GM21515 (cell line): ENCODE results near the gene SMCO2.

Source experiments
- ATAC-seq: cut with Tn5 transposase; IDR thresholded peaks from one replicate; pipeline ENCODE4 v1.9.1; 2021; ENCODE audit not compliant: unreplicated experiment

Gene SMCO2

DNA sequence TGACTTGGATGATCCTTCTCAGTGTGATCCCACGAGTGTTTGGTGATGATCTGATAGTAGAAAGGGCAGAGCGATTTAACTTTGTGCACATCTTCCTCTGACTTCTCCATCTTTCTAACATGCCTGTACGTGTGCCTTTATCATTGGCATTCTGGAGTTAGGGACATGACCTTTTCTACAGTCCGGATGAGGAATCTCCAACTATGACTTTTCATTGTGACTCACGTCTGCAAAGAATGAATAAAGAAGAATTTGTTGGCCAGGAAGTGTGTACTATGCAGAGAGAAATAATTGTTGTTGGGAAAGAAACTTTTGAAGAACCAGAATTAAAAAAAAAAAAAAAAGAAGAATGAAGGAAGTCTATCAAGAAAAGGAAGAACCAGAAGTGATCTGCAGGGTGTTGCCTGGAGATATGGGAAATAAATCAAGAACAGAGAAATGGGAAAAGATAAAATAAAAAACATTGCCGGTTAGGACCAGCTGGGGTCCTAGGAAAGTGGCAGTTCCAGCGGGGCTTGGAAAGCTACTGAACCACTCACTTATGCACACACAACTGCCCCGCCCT is 102.8 kb downstream of the SMCO2 start:
- no peak for ATAC-seq

- ATAC-seq, result no peak
These were observed 103.5 kb downstream of the SMCO2 start for GRCh38 chr12:27549801-27550652.

GRCh38 chr12:27550653-27550975 is 104.1 kb downstream of the SMCO2 start:
- ATAC-seq, result no peak

DNA sequence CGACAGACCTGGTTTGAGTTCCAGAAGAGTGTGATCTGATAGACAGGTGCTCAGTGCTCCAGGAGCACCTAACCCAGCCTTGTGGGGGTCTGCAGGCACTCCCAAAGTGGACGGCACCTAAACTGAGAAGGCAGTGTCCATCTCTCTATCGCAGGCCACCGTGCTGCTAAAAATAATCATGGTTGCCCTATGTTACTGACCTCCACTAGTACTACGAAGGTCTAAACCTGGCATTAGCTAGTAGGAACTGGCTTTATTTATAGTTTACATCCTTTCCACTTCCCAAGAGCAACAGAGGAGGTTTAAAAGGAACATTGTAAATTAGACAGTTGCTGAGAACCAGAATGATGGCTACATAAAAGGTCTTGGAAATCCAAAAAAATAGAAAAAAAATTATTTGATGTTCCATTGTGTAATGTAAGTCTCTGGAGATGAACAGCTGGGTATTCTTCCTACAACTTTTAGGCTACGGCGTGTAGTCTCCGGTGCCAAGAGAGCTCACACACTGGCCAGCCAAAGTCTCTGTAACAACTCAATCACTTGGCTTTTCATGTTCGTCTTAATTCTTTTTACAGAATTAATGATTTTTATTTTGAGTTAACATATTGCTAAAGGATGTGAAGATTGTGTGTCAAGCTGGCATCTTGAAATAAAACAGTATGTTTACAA is 104.8 kb downstream of the SMCO2 start:
- no peak for ATAC-seq
